COR-L47 (cell line): Measurements from ENCODE around the gene TMEM72.

Source experiments
- DNase-seq: peaks from one replicate; lab custom pipeline; 2025; lab: John Stamatoyannopoulos, UW

TMEM72 gene

DNA sequence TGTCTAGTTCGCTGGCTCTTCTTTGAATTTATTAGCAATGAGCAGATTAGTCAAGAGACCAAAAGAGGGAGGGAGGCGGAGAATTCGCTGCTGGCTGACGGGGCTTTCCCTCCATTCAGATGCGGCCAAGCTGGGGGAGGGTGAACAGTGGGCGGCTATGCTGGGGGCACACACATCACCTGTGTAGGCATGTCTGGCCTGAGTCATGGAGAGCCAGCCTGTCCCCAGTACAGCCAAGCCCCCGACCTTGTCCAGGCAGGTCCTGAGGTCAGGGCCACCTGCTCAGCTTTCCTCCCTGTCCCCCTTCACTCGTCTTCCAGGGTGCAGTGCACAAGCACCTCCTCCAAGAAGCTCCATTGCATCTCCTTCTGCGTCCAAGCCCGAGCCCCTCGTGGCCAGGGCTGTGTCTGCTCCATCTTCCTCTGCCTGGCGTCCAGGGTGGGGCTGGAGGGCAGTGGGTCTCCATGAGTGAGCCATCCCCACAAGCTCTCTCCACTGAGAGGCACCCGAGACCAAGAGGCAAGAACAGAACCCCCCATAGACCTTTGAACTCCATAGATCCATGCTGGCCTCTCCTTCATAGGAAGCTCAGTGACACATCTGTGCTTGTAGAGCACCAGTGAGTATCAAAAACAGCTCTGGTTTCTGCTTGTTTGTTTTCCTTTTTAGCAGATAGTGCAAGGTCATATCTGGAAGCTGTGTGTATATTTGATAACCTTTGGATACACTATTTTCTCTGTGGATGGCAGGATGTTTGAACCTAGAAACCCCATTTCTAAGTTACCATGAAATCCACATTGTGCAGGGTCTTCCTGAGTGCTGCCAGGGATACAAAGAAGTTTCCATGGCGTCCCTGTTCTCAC is 69.4 kb downstream of the TMEM72 start:
- no peak for DNase-seq

DNA sequence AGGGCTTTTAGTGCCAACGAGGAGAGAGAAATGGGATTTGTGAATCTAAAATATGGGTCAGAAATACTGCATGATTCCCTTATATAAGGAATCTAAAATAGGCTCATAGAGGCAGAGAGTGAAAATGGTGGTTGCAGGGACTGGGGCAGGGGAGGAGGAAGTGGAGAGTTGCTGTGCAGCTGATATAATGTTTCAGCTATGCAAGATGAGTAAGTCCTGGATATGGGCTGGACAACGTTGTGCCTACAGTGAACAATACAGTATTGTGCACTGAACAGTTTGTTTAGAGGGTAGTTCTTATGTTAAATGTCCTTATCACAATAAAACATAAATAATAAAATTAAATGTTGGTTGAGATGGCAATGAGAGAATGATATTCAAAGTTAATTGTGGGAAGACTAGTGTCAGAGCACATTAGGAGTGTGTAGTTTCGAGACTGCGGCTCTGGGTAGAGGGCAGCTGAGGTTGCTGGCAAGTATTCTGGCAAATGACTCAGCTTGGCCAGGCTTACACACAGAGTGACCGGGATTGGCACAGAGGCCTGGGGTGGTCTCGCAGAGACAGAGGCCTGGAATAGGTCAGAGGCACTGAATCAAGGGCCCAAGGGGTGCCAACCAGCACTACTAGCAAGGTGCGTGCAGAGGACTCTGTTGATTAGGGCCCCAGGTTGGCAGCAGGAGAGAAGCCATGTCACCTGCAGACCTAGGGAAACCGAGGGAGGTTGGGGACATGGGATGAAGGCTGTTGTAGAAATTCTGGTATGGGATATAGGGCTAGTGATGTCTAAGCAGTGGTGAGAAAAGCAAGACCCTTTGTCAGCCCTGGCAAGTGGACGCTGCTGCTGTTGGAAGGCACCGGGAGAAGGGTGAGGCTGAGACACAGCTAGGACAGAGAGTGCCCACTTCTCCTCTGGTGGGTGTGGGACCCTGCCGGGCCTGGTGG is 70.3 kb downstream of the TMEM72 start:
- DNase-seq, result no peak

DNA sequence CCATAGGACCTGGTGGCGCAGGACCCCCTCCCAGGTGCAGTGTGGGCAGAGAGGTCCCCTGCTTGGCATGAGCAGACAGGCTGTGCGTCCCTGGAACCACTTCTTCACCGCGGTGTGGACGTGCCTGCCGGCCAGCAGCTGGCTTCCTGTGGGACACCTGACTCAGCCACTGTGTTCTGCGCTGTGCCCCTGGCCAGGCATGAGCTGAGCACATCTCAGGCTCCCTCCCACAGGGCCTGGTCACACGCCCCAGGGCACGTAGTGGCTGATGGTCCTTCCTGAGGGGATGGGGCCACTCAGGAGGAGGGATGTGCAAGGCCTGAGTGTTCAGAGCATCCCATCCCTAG is 71.0 kb downstream of the TMEM72 start:
- DNase-seq, result no peak

DNA sequence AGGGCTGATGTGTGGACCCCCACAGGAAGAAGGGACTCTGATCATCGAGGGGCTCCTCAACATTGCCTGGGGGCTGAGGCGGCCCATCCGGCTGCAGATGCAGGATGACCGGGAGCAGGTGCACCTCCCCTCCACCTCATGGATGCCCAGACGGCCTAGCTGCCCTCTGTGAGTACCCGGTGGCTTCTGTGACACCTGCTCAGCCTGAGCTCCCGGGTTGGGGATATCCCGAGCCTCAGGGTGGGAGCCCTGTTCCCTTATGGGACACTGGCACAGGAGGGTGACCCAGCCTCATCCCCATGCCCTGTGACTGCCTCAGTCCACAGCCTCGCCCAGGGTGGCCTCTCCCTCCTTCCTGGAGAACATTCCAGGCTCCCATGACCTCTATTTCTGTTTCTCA is 71.4 kb downstream of the TMEM72 start:
- no peak for DNase-seq

DNA sequence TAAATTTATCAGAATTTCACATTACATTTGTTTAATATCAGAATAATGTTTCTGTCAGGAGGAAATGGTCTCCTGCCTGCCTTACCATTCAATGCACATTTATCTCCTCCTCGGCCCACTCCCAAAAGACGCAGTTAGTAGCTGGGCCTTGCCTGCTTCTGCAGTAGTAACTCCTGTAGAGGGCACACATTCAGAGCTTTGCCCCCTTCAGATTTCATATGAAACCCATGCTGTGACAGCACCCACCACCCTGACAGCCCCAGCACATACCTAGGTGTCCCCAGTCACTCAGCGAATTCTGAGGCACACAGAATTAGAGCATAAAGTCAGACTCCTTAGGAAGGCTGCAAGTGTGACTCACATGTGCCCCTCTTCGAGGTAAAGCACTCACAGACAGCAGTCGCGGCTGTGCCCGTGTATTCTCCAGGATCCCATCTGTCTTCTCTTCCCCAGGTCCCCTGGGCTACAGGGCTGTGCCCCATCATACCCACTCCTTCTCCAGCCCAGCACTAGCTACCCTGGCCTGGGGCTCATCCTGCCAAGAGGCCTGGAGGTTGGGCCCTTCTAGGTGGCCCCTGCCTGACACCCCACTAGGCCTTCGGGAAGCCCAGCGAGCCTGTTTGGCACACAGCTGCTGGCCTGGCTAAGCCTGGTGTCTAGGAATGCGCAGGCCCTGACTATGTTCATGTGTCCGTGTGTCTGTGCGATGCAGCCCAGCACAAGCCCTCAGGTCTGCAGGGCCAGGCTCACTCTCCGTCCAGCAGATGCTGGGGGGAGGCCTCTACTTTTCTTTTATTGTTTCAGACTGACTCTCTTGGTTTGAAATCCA is 72.1 kb downstream of the TMEM72 start:
- no peak for DNase-seq

DNA sequence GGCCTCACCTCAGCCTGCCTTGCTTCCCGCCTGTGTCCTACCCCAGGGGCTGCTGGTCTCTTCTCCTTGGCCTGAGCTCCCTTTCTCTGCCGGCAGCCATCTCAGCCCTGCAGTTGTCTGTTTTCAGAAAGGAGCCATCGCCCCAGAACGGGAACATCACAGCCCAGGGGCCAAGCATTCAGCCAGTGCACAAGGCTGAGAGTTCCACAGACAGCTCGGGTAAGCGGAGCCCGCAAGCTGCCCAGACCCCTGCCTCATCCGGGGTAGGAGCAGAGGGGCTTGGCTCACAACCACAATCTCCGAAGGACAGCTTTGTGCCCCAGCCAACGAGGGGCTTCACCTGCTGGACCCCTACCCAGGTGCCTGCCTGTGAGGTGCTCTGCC is 72.8 kb downstream of the TMEM72 start:
- DNase-seq, result no peak

DNA sequence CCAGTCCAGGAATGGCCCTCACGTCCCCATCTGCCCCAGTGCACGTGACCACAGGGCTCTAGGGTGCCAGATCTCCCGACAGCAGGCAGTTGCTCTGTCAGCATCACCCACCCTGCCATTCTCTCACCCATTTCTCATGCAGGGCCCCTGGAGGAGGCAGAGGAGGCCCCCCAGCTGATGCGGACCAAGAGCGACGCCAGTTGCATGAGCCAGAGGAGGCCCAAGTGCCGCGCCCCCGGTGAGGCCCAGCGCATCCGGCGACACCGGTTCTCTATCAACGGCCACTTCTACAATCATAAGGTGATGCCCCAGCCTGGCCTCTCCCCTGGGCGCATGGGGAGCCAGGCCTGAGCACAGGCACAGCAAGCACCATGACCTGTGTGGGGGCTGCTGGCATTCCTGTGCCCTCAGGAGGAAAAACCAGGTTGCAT is 73.5 kb downstream of the TMEM72 start:
- no peak for DNase-seq

DNA sequence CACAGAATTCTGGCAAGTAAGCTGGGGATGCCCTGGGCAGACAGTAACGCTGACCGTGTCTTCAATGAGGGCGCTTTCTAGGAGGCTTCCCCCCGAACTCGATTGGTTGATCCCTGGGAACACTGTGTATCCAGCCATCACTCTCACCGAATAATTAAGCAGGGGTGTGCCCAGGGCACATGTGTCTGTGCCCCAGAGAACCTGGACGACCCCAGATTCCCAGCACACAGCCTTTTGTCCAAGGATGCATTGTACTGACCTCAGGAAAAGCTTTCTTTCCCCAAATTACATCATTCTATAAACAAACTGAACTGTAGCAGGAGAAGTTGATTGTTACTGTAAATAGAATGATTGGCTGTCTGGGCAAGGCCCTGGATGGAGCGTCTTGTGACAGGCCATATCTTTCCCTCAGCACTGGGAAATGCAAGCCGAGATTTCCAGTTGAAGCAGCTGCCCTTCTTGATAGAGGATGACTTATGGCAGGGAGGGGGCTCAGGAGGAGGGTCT is 74.1 kb downstream of the TMEM72 start:
- DNase-seq, result no peak

DNA sequence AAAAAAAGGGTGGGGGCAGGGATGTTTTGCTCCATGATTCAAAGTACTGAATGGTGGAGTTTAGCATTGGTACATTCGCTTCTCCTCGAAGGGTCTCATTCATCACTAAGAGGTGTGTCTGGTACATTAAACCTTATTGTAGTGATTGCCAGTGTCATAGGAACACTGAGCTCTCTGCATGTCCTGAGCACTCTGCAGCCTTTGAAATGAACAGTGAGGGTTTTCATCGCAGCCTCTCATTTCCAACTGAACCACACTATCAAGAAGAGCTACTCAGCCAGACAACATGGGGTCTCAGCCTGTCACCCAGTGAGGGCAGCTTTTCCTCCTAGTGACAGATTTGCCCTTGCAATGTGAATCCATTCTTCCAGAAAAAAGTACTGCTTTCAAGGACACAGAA is 75.0 kb downstream of the TMEM72 start:
- DNase-seq, result no peak
